ENCODE results near the gene NTN3. TPM values are rescaled to one million over a fixed set of nuclear protein-coding genes. Genes with fewer than 3 reads are reported as not detected.
A peak's percentile ranks its signal among the peaks of the same experiment; 100 is the strongest.

The NTN3 gene
- total RNA-seq, 1 donor, result under 0.01 TPM

DNA sequence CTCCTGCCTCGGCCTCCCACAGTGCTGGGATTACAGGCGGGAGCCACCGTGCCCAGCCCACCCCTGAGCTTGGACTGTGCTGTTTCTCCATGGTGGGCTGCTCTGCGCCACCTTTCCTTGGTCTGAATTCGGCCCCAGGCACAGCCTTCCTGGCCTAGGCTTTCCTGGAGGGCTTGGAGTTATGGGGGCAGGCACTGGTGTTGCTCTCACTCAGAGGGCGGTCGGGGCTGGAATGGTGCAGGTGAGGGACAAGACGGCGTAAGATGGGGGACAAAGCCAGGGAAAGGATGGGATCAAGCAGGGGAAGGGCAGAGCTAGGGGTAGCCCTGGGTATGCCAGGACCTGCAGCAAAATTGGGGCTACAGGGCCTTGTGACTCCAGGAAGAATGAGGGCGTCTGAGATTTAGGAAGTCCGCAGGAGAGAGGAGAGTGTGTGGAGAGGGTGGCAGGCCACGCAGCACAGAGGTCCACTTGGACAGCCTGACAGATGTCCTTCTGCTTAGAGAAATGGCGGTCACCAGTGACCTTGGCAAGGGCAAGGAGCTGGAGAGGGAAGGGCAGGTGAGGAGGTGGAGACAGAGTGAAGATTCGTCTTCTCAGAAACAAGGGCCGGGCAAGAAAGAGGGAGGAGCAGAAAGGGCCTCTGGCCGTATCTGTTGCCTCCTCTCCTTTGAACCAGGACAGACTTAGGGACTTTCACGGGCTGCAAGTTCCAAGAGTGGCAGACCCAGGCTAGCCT is 41.1 kb downstream of the NTN3 start:
- DNase-seq (ENCODE audit: low read depth in 2 of 3, low spot score in 2 of 3), result no peak

DNA sequence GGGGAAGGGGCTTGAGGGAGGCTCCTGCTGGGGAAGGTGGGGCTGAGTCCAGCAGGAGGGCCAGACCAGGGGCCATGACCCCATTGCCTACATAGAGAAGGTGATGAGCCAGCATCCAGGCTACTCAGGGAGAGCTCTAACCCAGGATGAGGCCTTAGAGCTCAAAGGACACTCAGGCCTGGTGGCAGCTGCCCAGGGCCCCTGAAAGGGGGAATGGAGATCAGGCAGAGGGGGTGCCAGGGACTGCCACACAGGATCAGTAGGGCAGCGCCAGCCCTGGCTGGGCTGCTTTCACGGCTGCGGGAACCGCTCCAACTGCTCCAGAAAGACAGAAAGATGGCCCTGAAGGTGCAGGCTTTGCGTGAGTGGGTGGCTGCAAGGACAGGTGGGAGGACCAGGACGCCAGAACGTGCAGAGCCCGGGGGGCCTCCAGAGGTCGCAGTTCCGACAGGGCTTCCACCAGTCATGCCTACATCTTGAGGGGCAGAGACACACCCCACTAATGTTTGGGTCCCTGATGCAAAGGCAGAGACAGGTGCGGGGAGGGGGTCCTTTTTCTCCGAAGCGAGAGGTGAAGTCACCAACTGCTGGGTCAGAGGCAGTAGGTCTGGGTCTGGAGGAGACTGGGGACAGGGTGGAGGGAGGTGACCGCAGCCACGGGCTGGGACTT is 41.8 kb downstream of the NTN3 start:
- peak in 2 of 3 donors; percentile 55 to 65 for DNase-seq (ENCODE audit: low read depth in 2 of 3, low spot score in 2 of 3)

DNA sequence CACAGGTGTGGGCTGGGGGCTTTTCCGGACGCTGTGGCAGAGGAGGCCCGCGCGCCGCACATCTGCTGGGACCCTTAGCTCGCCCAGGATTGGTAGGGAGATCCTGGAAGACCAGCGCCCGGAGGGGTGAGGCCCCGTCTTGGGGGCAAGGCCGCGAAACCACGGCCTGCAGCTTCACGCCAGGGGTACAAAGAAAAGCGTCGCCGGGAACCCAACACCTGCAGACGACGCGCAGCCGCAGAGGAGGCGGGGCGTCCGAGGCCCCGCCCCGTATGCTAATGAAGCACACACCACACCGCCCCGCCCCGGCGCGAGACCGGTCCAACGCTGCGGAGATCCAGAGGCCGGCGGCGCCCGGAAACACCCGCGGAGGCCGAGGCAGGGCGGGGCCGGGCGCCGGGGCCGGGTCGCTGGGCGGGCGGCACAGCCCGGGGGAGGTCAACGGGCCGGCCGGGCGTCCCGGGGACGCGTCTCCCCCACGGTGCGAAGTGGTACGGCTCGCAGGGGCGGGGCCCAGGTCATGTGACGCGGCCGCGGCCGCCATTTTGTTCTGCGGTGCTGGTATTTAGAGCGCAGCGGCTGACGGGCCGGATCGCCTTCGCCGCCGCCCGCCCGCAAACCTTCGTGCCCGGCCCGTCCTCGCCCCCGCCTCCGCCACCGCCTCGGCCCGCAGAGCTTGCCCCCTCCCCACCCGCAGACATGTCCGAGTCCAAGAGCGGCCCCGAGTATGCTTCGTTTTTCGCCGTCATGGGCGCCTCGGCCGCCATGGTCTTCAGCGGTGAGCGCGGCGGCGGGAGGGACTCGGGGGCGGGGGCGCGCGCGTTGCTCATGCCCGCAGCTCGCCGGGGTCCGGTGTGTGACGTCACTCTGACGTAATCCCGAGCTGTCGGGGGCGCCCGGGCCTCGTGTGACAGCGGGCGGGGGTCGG is 42.6 kb downstream of the NTN3 start, which contains the start of gene ATP6V0C:
ATP6V0C (plus strand) TSS at position 548 of the 928 bp plus-strand sequence; CDS start at position 700, 152 bp downstream.
- DNase-seq (ENCODE audit: low read depth in 2 of 3, low spot score in 2 of 3), result peak; percentile 91 to 94 (median 91)

DNA sequence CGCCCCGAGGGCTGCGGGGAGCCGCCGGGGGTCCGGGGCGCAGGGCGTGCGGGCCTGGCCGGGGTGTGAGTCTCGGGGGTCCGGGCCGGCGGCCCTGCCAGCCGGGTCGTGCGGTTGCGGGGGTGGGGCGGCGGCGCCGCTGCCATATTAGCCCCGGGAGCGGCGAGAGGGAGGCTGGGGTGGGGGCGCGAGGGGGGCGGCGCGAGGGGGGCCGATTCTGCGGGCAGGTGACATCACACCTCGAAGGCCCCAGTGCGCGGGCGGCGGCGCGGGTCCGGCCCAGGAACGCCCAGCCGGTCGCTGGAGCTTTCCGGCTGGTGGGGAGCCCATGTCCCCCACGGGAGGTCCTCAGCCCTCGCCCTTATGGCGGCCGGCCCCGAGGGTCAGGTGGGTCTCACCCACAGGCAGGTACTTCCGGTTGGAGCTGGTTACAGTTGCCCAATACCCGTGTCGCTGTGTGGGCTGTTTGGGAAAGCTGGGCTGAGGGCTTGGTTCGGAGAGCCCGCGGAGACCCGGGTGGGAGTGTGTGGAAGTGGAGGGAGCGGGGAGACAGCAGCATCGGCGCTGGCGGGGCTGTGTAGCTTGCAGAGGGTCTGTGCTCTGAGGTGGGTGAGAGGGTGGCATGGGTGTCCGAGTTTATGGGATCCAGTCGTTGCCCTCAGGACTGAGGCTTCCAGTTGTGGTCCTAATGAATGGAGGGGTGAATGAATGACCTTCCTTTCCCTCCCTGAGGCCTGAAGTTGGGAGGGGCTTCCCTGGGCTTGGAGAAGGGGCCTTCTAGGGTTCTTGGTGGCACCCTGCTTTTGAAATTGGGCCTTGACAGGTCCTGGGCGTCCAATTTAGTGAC is 43.5 kb downstream of the NTN3 start:
- DNase-seq (ENCODE audit: low read depth in 2 of 3, low spot score in 2 of 3), result peak in 1 of 3 donors; percentile 40

DNA sequence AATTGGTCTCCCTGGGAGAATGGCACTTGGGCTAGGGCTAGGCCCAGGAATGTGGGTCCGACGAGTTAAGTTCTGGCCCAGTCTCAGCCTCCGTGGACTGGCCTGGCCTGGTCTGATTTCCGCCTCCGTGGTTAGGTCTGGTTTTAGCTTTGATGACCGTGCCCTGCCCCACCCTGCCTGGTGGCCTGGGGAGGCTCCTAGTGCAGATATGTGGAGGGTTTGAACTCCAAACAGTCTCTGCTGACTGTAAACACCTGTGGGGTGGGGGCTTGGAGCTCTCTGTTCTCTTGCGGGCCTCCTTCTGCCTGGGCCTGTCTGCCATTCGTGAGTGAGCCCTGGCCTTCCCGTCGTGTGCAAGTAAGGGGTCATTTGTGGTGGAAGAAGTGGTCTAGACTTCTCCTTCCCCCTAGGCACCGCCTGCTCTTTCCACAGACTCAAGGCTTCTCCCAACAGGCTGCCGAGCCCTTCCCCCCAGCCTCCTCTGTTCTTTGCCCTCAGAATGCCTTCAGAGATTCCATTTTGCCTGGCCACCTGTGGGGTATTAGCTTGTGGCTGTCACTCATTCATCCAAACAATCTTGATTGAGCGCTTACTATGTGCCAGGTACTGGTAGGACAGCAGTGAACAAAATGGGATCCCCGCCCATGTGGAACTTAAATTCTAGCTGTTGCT is 44.2 kb downstream of the NTN3 start:
- no peak for DNase-seq (ENCODE audit: low read depth in 2 of 3, low spot score in 2 of 3)

DNA sequence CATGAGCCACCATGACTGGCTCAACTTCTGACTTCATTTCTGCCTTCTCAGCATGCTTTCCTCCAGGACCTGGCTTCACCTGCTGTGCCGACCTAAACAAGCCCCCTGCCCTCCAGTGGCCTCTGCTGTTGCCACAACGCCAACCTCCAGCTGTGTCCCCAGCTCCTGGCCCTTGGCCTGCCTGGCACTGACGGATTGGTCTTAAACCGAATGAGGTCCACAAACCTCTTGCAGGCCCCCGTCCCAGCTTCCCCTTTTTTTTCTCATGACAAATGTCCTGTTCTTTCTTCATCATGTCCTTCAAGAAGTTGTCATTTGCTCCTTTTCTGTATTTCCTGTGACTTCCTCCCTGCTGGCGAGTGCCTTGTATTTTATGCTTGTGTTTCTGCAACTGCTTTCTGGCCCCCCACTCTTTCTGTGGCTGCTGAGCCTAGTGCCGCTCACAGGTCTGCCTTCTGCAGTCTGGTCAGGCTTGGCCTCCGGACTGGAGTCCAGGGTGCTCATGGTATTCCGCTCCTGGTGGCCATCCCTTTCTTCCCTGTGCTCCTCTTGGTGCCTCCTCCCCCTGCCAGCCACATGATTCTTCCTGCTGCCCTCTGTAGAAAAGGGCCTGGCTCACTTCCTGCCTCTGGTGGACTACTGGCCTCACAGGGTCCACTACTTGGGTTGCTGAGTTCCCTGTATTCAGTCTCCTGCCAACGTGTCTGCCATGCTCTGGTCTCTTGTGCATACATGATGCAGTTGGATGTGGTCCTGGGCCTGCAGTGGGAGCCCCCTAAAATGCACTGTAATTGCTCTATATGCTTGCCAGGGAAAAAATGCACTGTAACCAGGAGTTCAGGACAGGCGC is 45.5 kb downstream of the NTN3 start:
- peak in 2 of 3 donors; percentile 67 to 83 for DNase-seq (ENCODE audit: low read depth in 2 of 3, low spot score in 2 of 3)

DNA sequence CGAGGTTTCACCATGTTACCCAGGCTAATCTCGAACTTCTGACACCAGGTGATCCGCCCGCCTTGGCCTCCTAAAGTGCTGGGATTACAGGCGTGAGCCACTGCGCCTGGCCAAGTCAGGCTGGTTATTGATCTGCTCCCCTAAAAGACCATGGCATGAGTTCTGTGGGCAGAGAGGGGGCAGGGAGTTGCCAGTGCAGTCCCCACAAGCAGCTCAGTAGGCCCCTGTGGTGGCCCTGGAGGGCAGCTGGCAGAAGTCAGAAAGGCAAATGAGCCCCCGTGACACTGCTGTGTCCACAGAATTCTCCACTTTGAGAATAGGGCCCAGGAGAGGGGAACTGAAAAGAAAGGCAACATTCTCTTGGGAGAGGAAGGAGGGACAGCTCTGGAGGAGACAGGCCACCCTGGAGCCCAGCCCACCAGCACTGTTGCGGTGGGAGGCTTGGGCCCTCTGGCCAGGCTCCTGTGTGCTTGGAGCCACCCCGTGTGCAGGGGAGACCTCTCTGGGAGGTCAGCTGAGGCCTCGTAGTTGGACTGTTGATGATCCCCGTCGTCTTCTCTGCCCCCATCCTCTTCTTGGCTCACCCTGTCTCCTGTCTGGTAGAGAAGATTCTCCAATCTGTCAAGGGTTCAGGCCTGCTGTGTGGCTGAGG is 47.0 kb downstream of the NTN3 start:
- no peak for DNase-seq (ENCODE audit: low read depth in 2 of 3, low spot score in 2 of 3)

DNA sequence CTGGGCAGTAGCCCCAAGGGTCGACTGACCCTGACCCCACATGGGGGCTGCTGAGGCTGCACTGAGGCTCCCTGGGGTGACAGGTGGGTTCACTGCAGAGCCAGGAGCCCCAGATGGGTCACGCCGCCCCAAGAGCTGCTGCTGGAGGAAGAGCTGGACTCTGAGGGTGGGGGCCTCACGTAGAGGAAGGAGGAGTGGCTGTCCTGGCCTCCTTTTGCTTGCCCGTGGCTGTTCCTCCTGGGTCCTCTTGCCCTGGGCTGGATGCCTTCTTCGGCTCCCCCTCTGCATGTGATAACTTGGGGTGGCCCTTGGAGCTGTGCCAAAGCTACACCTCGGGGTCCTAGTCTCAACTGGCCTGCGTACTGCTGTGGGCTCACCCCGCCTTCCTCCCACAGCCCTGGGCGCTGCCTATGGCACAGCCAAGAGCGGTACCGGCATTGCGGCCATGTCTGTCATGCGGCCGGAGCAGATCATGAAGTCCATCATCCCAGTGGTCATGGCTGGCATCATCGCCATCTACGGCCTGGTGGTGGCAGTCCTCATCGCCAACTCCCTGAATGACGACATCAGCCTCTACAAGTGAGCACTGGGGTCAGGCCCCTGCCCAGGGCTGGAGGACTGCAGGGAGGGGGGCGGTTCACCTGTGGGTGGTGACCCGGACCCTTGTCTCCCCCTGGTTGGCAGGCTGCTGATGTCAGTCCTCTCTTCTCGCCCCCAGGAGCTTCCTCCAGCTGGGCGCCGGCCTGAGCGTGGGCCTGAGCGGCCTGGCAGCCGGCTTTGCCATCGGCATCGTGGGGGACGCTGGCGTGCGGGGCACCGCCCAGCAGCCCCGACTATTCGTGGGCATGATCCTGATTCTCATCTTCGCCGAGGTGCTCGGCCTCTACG is 48.0 kb downstream of the NTN3 start:
- DNase-seq (ENCODE audit: low read depth in 2 of 3, low spot score in 2 of 3), result no peak

DNA sequence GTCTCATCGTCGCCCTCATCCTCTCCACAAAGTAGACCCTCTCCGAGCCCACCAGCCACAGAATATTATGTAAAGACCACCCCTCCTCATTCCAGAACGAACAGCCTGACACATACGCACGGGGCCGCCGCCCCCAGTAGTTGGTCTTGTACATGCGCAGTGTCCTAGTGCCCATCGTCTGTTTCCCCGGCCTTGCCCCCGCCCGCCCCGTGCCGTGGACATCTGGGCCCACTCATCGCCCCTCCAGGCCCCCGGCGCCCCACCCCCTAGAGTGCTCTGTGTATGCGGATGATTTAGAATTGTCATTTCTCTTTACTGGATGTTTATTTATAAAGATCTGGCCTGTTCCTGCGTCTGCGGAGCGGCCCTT is 48.6 kb downstream of the NTN3 start:
- DNase-seq (ENCODE audit: low read depth in 2 of 3, low spot score in 2 of 3), result no peak

DNA sequence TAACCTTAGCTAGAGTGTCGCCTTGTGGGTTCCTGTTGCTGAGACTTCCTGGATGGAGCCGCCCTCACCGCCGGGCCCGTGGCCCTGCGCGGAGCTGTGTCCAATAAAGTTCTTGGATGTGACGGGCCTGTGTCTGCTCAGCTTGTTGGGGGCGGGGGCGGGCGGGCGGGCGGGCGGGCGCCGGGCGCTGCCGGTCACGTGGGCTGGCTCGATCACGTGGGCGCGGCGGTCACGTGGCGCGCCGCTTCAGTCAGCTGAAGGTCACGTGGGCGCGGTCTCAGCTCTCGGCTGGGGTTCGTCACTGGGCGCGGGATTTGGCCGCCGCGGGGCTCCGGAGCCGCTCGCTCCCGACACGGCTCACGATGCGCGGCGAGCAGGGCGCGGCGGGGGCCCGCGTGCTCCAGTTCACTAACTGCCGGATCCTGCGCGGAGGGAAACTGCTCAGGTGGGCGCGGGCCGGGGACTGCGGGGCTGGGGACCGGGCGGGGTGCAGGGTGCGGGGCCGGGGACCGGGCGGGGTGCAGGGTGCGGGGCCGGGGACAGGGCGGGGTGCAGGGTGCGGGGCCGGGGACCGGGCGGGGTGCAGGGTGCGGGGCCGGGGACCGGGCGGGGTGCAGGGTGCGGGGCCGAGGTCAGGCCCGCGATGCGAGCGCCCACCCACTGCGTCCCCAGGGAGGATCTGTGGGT is 49.1 kb downstream of the NTN3 start, which contains the start of gene AMDHD2:
AMDHD2 (plus strand) TSS at position 275 of the 687 bp plus-strand sequence; CDS start at position 363, 88 bp downstream.
- peak; percentile 87 to 91 (median 90) for DNase-seq (ENCODE audit: low read depth in 2 of 3, low spot score in 2 of 3)

DNA sequence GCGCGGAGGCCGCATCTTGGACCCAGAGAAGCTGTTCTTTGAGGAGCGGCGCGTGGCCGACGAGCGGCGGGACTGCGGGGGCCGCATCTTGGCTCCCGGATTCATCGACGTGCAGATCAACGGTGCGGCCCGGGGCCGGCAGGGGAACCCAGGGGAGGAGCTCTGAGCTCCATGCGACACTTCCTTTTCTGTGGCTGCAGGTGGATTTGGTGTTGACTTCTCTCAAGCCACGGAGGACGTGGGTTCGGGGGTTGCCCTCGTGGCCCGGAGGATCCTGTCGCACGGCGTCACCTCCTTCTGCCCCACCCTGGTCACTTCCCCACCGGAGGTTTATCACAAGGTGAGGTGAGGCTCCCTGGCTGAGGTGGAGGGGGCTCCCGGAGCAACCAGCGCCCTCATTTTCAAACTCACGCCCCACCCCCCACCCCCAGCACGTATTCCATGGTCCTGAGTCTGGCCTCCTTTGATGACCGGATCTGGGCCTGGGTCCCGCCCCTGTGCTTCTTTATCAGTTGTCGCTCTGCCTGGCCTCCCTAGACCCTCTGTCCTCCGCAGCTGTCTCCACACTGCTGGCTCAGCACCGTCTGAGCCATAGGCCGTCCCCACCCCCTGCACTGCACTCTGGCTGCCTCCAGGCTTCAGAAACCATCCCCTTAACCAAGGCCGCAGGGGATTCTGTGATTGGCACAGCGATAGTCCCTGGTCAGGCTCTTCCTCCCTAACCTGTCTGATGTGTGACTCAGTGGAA is 49.9 kb downstream of the NTN3 start:
- peak in 2 of 3 donors; percentile 63 to 74 for DNase-seq (ENCODE audit: low read depth in 2 of 3, low spot score in 2 of 3)

Small RNA genes within 50 kb of the gene (small RNA-seq; reads per million reads assigned to genes)
- gene AC093525.1, result not detected
- gene MIR6768, result not detected

Other genes starting within 250 kb of the NTN3 start
- gene E4F1, start 247.7 kb upstream of the NTN3 start, total RNA-seq, result 52.0 TPM
- 0.54 TPM for gene DNASE1L2, start 234.9 kb upstream of the NTN3 start, total RNA-seq
- gene ECI1, start 219.7 kb upstream of the NTN3 start, total RNA-seq, result 53.9 TPM
- gene RNPS1, start 203.2 kb upstream of the NTN3 start, total RNA-seq, result 144 TPM
- 8.1 TPM for gene ABCA3, start 130.6 kb upstream of the NTN3 start, total RNA-seq
- 4.8 TPM for gene CCNF, start 41.9 kb upstream of the NTN3 start, total RNA-seq
- 6.2 TPM for gene TEDC2, start 11.2 kb upstream of the NTN3 start, total RNA-seq
- gene TBC1D24, start 3.8 kb downstream of the NTN3 start, total RNA-seq, result 21.5 TPM
- 80.8 TPM for gene ATP6V0C, start 42.7 kb downstream of the NTN3 start, total RNA-seq
- gene AMDHD2, start 49.1 kb downstream of the NTN3 start, total RNA-seq, result 41.5 TPM
- 0.27 TPM for gene CEMP1, start 60.1 kb downstream of the NTN3 start, total RNA-seq
- 21.5 TPM for gene PDPK1, start 66.7 kb downstream of the NTN3 start, total RNA-seq
- 19.4 TPM for gene KCTD5, start 211.2 kb downstream of the NTN3 start, total RNA-seq
- gene PRSS27, start 248.9 kb downstream of the NTN3 start, total RNA-seq, result 3.2 TPM